Kidney epithelial cell (primary cell): Measurements from ENCODE around the gene MUC4. TPM values are rescaled to one million over a fixed set of nuclear protein-coding genes. Genes with fewer than 3 reads are reported as not detected.
"Not testable (repeated sequence)": the region's sequence is repeated elsewhere in the genome, so short reads cannot be mapped to it uniquely, and the experiment has no call there.

Experiments
- DNase-seq: peaks from one replicate; pipeline ENCODE4 v3.0.0-alpha.2; 2010; ENCODE audit warnings: low read depth
- H3K27me3 ChIP-seq: 2 replicates; pipeline ENCODE4 v1.6.0; 2011; ENCODE audit warnings: low read length; ENCODE audit not compliant: control insufficient read depth, insufficient read depth
- H3K36me3 ChIP-seq: 2 replicates; pipeline ENCODE4 v1.5.1; 2011; ENCODE audit warnings: low read length; ENCODE audit not compliant: control insufficient read depth, insufficient read depth
- H3K4me3 ChIP-seq: 2 replicates; pipeline ENCODE4 v1.5.1; 2011; ENCODE audit warnings: low read depth, mild to moderate bottlenecking, control low read depth, low read length
- CTCF ChIP-seq: IDR thresholded peaks from 2 replicates; pipeline ENCODE4 v1.5.1; 2011; ENCODE audit warnings: mild to moderate bottlenecking, moderate library complexity, low read length, control low read depth, inconsistent platforms; ENCODE audit not compliant: insufficient read depth, poor library complexity, severe bottlenecking
- total RNA-seq: library from RNA; depleted of rRNA; stranded (reverse); fragments of >200 nt; gene quantifications from 2 replicates; pipeline ENCODE4 v1.2.3, GENCODE V29; 2015

MUC4 gene
- total RNA-seq, 1 donor from 2014 or later = 6.9 TPM

DNA sequence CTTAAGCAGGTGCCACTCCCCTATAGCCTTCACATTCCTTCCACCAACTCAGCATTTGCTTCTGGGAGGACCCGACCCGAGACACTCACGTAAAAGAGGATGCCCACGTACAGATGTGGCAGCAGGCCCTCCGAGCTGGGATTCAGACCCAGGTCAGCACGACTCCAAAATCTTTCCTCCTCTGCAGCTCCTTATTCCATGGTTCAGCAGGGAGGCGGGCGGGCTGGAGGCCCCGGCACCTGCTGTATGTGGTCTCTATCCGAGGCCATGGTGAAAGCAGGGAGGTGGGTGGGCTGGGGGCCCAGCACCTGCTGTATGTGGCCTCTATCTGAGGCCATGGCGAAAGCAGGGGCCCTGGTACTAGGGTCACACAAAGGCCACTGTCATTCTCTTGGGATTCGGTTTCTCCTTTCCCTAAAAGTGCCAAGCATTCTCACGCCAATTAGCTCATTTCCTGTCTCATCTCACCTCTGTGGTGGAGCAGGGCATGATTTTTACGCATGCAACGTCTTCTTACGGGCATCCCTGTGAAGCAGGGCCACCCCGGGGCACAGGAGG, 5.9 kb upstream of the MUC4 start:
- no peak for DNase-seq
- no peak for TF ChIP-seq CTCF
- no peak overlapping the region for H3K4me3 ChIP-seq
- peaks cover 2% of the 10 kb centered on the region for H3K27me3 ChIP-seq
- H3K36me3 ChIP-seq = no peaks in the 10 kb centered on the region

- DNase-seq = not testable (repeated sequence)
These were observed 4.7 kb upstream of the MUC4 start for GRCh38 chr3:195816276-195816913.

GRCh38 chr3:195815169-195815771, 3.5 kb upstream of the MUC4 start:
- Histone ChIP-seq H3K36me3 (no peaks in the 10 kb centered on the region), H3K4me3 (no peak overlapping the region), H3K27me3 (peaks cover 7% of the 10 kb centered on the region)
- peak; percentile 58 for DNase-seq
- TF ChIP-seq CTCF = no peak

More at GRCh38 chr3:195816276-195816913, 4.7 kb upstream of the MUC4 start:
- not testable (repeated sequence) for H3K4me3 ChIP-seq, H3K36me3 ChIP-seq, H3K27me3 ChIP-seq

DNA sequence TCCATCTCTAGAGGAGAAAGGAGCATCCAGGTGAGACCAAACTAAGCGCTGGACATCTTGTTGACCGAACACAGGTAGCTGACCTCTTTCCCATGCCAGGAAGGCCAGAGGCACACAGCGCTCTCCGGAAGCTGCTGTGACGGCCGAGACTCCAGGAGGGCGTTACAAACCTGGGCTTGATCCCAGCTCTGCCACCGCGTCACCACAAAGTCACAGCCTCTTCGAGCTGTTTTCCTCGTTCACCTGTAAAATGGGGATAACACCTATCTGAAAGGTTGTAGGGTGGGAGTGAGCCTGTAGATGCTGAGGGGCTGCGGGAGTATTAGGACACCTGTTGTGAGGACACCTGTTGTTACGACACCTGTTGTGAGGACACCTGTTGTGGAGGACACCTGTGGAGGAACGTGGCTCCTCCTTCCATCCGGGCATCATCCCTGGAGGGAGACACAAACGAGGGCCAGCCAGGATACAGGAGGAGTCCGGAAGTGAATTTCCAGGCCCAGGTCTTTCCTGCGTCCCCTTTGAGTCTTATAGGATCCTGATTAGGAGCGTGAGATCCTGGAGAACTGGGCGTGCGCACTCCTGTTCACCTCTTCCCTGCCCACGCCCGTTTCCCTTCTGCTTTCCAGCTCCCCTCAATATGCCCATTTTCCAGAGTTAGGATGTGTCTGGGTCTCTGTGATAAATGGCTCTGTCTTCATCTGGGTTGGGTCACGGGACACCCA, 2.3 kb upstream of the MUC4 start:
- no peaks in the 10 kb centered on the region for H3K36me3 ChIP-seq
- no peak for TF ChIP-seq CTCF
- H3K27me3 ChIP-seq = peaks cover 7% of the 10 kb centered on the region
- no peak overlapping the region for H3K4me3 ChIP-seq
- no peak for DNase-seq

GRCh38 chr3:195812366-195812765, 637 bp upstream of the MUC4 start:
- peaks cover 10% of the 10 kb centered on the region for H3K27me3 ChIP-seq
- no peaks in the 10 kb centered on the region for H3K36me3 ChIP-seq
- DNase-seq = no peak
- H3K4me3 ChIP-seq = no peak overlapping the region
- no peak for TF ChIP-seq CTCF

DNA sequence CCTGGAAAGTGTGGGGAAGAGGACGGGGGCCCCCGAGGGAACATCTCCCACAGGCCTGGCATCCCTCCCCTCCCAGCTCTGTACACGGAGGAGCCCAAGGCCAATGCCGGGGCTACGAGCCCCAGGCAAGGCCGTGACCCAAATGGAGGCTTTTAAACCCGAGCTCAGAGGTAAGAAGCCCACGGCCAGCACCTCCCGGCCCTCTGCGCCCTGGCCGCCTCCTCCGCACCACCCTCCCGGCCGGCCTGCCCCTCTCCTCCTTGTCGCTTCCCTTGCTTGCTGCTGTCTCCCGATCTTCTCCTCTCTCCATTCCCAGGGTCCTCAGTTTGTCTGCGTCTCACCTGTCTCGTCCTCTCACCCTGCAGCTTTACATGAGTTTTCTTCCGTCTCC, 1.3 kb downstream of the MUC4 start:
- no peak for DNase-seq
- Histone ChIP-seq H3K4me3 (no peak overlapping the region), H3K27me3 (peaks cover 10% of the 10 kb centered on the region), H3K36me3 (no peaks in the 10 kb centered on the region)
- TF ChIP-seq CTCF = no peak
